SK-N-SH treated with all-trans-retinoic acid at 6 μM for 48 hours (cell line): Measurements from ENCODE around the gene GLI3.

Experiments
- BACH2 ChIP-seq: fragments of 250-450 bp; sonication (Bioruptor Pico); IDR thresholded peaks from 2 replicates; pipeline ENCODE4 v1.9.0; 2021; ENCODE audit warnings: mild to moderate bottlenecking, borderline replicate concordance
- ISL1 ChIP-seq: fragments of 250-450 bp; sonication (Bioruptor Pico); IDR thresholded peaks from 2 replicates; pipeline ENCODE4 v2.1.2; 2022; ENCODE audit warnings: mild to moderate bottlenecking, moderate library complexity
- RARB ChIP-seq: fragments of 250-450 bp; sonication (Bioruptor Pico); IDR thresholded peaks from 2 replicates; pipeline ENCODE4 v1.8.0; 2021; ENCODE audit warnings: mild to moderate bottlenecking, moderate library complexity
- SNAI2 ChIP-seq: fragments of 250-450 bp; sonication (Bioruptor Pico); IDR thresholded peaks from 2 replicates; pipeline ENCODE4 v1.5.0; 2020; ENCODE audit warnings: mild to moderate bottlenecking, moderate library complexity
- TCF4 ChIP-seq: fragments of 250-450 bp; sonication (Bioruptor Pico); IDR thresholded peaks from 2 replicates; pipeline ENCODE4 v1.8.0; 2021; ENCODE audit warnings: mild to moderate bottlenecking, moderate library complexity, borderline replicate concordance
- ZFP3 ChIP-seq: fragments of 250-450 bp; sonication (Bioruptor Pico); IDR thresholded peaks from 2 replicates; pipeline ENCODE4 v1.5.0; 2020; ENCODE audit warnings: mild to moderate bottlenecking, moderate library complexity
- ZFP30 ChIP-seq: fragments of 450-650 bp; formaldehyde crosslinking; IDR thresholded peaks from 2 replicates; pipeline ENCODE4 v1.5.0; 2022; ENCODE audit warnings: mild to moderate bottlenecking, moderate library complexity
- ZNF70 ChIP-seq: fragments of 450-650 bp; formaldehyde crosslinking; IDR thresholded peaks from 2 replicates; pipeline ENCODE4 v1.5.0; 2020; ENCODE audit warnings: mild to moderate bottlenecking, moderate library complexity
- ZNF8 ChIP-seq: fragments of 450-650 bp; formaldehyde crosslinking; IDR thresholded peaks from 2 replicates; pipeline ENCODE4 v1.5.0; 2020; ENCODE audit warnings: mild to moderate bottlenecking, moderate library complexity
- TF ChIP-seq, protein P1 (sequence below): fragments of 250-450 bp; sonication (Bioruptor Pico); IDR thresholded peaks from 2 replicates; pipeline ENCODE4 v1.8.0; 2020; ENCODE audit warnings: mild to moderate bottlenecking, moderate library complexity, borderline replicate concordance
- TF ChIP-seq, protein P2 (sequence below): fragments of 250-450 bp; sonication (Bioruptor Pico); IDR thresholded peaks from 2 replicates; pipeline ENCODE4 v1.5.1; 2020; ENCODE audit warnings: low read depth, mild to moderate bottlenecking, moderate library complexity

DNA sequence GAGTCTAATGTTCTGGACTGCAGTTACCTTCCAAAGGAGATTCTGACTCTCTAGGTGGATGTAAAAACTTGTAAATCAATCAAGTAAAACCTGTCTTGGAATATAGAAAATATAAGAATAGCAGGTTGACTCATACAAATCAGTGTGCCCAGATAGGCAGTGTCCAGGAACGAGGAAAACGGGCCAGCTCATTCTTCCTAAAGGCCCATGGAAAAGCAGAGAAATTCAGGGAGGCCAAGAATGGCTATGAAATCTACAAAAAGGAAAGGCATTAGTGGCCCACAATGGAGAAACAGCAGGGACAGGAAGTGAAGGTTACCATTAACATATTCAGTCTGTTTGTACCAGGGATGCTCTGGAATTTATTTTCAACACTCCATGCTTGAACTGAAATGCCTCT lies 14.9 kb downstream of the GLI3 start:
- TF ChIP-seq, protein P1, sequence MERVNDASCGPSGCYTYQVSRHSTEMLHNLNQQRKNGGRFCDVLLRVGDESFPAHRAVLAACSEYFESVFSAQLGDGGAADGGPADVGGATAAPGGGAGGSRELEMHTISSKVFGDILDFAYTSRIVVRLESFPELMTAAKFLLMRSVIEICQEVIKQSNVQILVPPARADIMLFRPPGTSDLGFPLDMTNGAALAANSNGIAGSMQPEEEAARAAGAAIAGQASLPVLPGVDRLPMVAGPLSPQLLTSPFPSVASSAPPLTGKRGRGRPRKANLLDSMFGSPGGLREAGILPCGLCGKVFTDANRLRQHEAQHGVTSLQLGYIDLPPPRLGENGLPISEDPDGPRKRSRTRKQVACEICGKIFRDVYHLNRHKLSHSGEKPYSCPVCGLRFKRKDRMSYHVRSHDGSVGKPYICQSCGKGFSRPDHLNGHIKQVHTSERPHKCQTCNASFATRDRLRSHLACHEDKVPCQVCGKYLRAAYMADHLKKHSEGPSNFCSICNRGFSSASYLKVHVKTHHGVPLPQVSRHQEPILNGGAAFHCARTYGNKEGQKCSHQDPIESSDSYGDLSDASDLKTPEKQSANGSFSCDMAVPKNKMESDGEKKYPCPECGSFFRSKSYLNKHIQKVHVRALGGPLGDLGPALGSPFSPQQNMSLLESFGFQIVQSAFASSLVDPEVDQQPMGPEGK, result no peak
- TF ChIP-seq ISL1 (CRISPR knock-in tag) (no peak), SNAI2 (no peak), ZFP3 (CRISPR knock-in tag) (no peak), ZNF8 (CRISPR knock-in tag) (no peak), ZFP30 (CRISPR knock-in tag) (no peak), TCF4 (CRISPR knock-in tag) (no peak), RARB (CRISPR knock-in tag) (no peak), ZNF70 (CRISPR knock-in tag) (no peak), BACH2 (no peak)
- TF ChIP-seq, protein P2, sequence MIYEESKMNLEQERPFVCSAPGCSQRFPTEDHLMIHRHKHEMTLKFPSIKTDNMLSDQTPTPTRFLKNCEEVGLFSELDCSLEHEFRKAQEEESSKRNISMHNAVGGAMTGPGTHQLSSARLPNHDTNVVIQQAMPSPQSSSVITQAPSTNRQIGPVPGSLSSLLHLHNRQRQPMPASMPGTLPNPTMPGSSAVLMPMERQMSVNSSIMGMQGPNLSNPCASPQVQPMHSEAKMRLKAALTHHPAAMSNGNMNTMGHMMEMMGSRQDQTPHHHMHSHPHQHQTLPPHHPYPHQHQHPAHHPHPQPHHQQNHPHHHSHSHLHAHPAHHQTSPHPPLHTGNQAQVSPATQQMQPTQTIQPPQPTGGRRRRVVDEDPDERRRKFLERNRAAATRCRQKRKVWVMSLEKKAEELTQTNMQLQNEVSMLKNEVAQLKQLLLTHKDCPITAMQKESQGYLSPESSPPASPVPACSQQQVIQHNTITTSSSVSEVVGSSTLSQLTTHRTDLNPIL, result no peak
